ENCODE measurements around the gene FAM227B.
A peak's percentile ranks its signal among the peaks of the same experiment; 100 is the strongest.
"Not testable (repeated sequence)": the region's sequence is repeated elsewhere in the genome, so short reads cannot be mapped to it uniquely, and the experiment has no call there.

The FAM227B gene

GRCh38 chr15:49625460-49626036 is 4.9 kb upstream of the FAM227B start:
- Mint-ChIP-seq H3K36me3 (ENCODE audit: low read depth) (peaks cover 32% of the 10 kb centered on the region), H3K9me3 (peaks cover 7% of the 10 kb centered on the region), H3K4me3 (no peak overlapping the region), H3K27me3 (ENCODE audit: low read depth) (no peaks in the 10 kb centered on the region), H3K4me1 (ENCODE audit: low read depth) (peaks cover 30% of the 10 kb centered on the region), H3K27ac (no peak overlapping the region)

- Mint-ChIP-seq H3K9me3 (peaks cover 7% of the 10 kb centered on the region), H3K27me3 (ENCODE audit: low read depth) (no peaks in the 10 kb centered on the region), H3K4me3 (peak overlapping the region; percentile 10), H3K27ac (peak overlapping the region; percentile 67), H3K4me1 (ENCODE audit: low read depth) (peaks cover 34% of the 10 kb centered on the region), H3K36me3 (ENCODE audit: low read depth) (peaks cover 23% of the 10 kb centered on the region)
These were observed 3.4 kb upstream of the FAM227B start for GRCh38 chr15:49624056-49624455.

- H3K9me3 Mint-ChIP-seq: peaks cover 7% of the 10 kb centered on the region
- no peak overlapping the region for H3K27ac Mint-ChIP-seq
- peak overlapping the region; percentile 16 for H3K4me3 Mint-ChIP-seq
- peaks cover 37% of the 10 kb centered on the region for H3K4me1 Mint-ChIP-seq (ENCODE audit: low read depth)
- H3K27me3 Mint-ChIP-seq (ENCODE audit: low read depth): no peaks in the 10 kb centered on the region
- peaks cover 23% of the 10 kb centered on the region for H3K36me3 Mint-ChIP-seq (ENCODE audit: low read depth)
These were observed 1.9 kb upstream of the FAM227B start for GRCh38 chr15:49622561-49622960.

GRCh38 chr15:49621887-49622286 is 1.3 kb upstream of the FAM227B start:
- H3K36me3 Mint-ChIP-seq (ENCODE audit: low read depth): peaks cover 23% of the 10 kb centered on the region
- peaks cover 7% of the 10 kb centered on the region for H3K9me3 Mint-ChIP-seq
- H3K27ac Mint-ChIP-seq: peak overlapping the region; percentile 92
- H3K4me1 Mint-ChIP-seq (ENCODE audit: low read depth): peaks cover 37% of the 10 kb centered on the region
- H3K27me3 Mint-ChIP-seq (ENCODE audit: low read depth): no peaks in the 10 kb centered on the region
- H3K4me3 Mint-ChIP-seq: peak overlapping the region; percentile 90

GRCh38 chr15:49621401-49621811 is 788 bp upstream of the FAM227B start:
- peaks cover 20% of the 10 kb centered on the region for H3K36me3 Mint-ChIP-seq (ENCODE audit: low read depth)
- peak overlapping the region; percentile 90 for H3K4me3 Mint-ChIP-seq
- peaks cover 10% of the 10 kb centered on the region for H3K9me3 Mint-ChIP-seq
- H3K4me1 Mint-ChIP-seq (ENCODE audit: low read depth): peaks cover 37% of the 10 kb centered on the region
- peak overlapping the region; percentile 92 for H3K27ac Mint-ChIP-seq
- H3K27me3 Mint-ChIP-seq (ENCODE audit: low read depth): no peaks in the 10 kb centered on the region

GRCh38 chr15:49620199-49620598 is 419 bp downstream of the FAM227B start:
- Mint-ChIP-seq H3K36me3 (ENCODE audit: low read depth) (peaks cover 14% of the 10 kb centered on the region), H3K4me3 (peak overlapping the region; percentile 90), H3K27me3 (ENCODE audit: low read depth) (no peaks in the 10 kb centered on the region), H3K9me3 (peaks cover 16% of the 10 kb centered on the region), H3K4me1 (ENCODE audit: low read depth) (peaks cover 37% of the 10 kb centered on the region), H3K27ac (peak overlapping the region; percentile 92)

GRCh38 chr15:49619226-49619625 is 1.4 kb downstream of the FAM227B start:
- H3K27ac Mint-ChIP-seq: no peak overlapping the region
- peaks cover 21% of the 10 kb centered on the region for H3K9me3 Mint-ChIP-seq
- no peaks in the 10 kb centered on the region for H3K27me3 Mint-ChIP-seq (ENCODE audit: low read depth)
- peaks cover 15% of the 10 kb centered on the region for H3K36me3 Mint-ChIP-seq (ENCODE audit: low read depth)
- peaks cover 35% of the 10 kb centered on the region for H3K4me1 Mint-ChIP-seq (ENCODE audit: low read depth)
- peak overlapping the region; percentile 16 for H3K4me3 Mint-ChIP-seq

- H3K27ac Mint-ChIP-seq; H3K4me1 Mint-ChIP-seq (ENCODE audit: low read depth); H3K4me3 Mint-ChIP-seq; H3K27me3 Mint-ChIP-seq (ENCODE audit: low read depth): not testable (repeated sequence)
- Mint-ChIP-seq H3K36me3 (ENCODE audit: low read depth) (peaks cover 12% of the 10 kb centered on the region), H3K9me3 (peaks cover 31% of the 10 kb centered on the region)
These were observed 8.4 kb downstream of the FAM227B start for GRCh38 chr15:49612240-49612639.

- Mint-ChIP-seq H3K4me3 (no peak overlapping the region), H3K36me3 (ENCODE audit: low read depth) (peaks cover 12% of the 10 kb centered on the region), H3K4me1 (ENCODE audit: low read depth) (no peaks in the 10 kb centered on the region), H3K27me3 (ENCODE audit: low read depth) (no peaks in the 10 kb centered on the region), H3K9me3 (peaks cover 24% of the 10 kb centered on the region), H3K27ac (no peak overlapping the region)
These were observed 10.3 kb downstream of the FAM227B start for GRCh38 chr15:49610157-49610918.

GRCh38 chr15:49606594-49606993 is 14.0 kb downstream of the FAM227B start:
- Mint-ChIP-seq H3K9me3 (peaks cover 28% of the 10 kb centered on the region), H3K4me3 (no peak overlapping the region), H3K27ac (no peak overlapping the region), H3K4me1 (ENCODE audit: low read depth) (no peaks in the 10 kb centered on the region), H3K36me3 (ENCODE audit: low read depth) (peaks cover 7% of the 10 kb centered on the region), H3K27me3 (ENCODE audit: low read depth) (peaks cover 7% of the 10 kb centered on the region)

GRCh38 chr15:49605588-49605987 is 15.0 kb downstream of the FAM227B start:
- Mint-ChIP-seq H3K36me3 (ENCODE audit: low read depth) (peaks cover 7% of the 10 kb centered on the region), H3K9me3 (peaks cover 32% of the 10 kb centered on the region), H3K4me3 (no peak overlapping the region), H3K27me3 (ENCODE audit: low read depth) (peaks cover 7% of the 10 kb centered on the region), H3K27ac (no peak overlapping the region), H3K4me1 (ENCODE audit: low read depth) (no peaks in the 10 kb centered on the region)

GRCh38 chr15:49604625-49605409 is 15.8 kb downstream of the FAM227B start:
- H3K27me3 Mint-ChIP-seq (ENCODE audit: low read depth): peaks cover 7% of the 10 kb centered on the region
- no peak overlapping the region for H3K27ac Mint-ChIP-seq
- no peaks in the 10 kb centered on the region for H3K4me1 Mint-ChIP-seq (ENCODE audit: low read depth)
- peaks cover 7% of the 10 kb centered on the region for H3K36me3 Mint-ChIP-seq (ENCODE audit: low read depth)
- peaks cover 32% of the 10 kb centered on the region for H3K9me3 Mint-ChIP-seq
- H3K4me3 Mint-ChIP-seq: no peak overlapping the region

- H3K27ac Mint-ChIP-seq; H3K27me3 Mint-ChIP-seq (ENCODE audit: low read depth); H3K4me1 Mint-ChIP-seq (ENCODE audit: low read depth); H3K9me3 Mint-ChIP-seq; H3K4me3 Mint-ChIP-seq; H3K36me3 Mint-ChIP-seq (ENCODE audit: low read depth): not testable (repeated sequence)
These were observed 27.7 kb downstream of the FAM227B start for GRCh38 chr15:49592829-49593316.

GRCh38 chr15:49589030-49589429 is 31.6 kb downstream of the FAM227B start:
- Mint-ChIP-seq H3K4me3 (no peak overlapping the region), H3K27ac (no peak overlapping the region), H3K36me3 (ENCODE audit: low read depth) (no peaks in the 10 kb centered on the region), H3K27me3 (ENCODE audit: low read depth) (no peaks in the 10 kb centered on the region), H3K4me1 (ENCODE audit: low read depth) (no peaks in the 10 kb centered on the region), H3K9me3 (peaks cover 7% of the 10 kb centered on the region)

Measured in T-helper 1 cell treated with Interleukin-12 subunit alpha and Interleukin-12 subunit beta and Interleukin-4 antibody, amounts not matched to agents 30 μg/mL and 1 μg/mL, for 36 hours (primary cell).